HG02642 (cell line): ENCODE measurements around the gene ATP4B.

Experiments used
- ATAC-seq: cut with Tn5 transposase; IDR thresholded peaks from one replicate; pipeline ENCODE4 v1.9.1; 2021; ENCODE audit warnings: mild to moderate bottlenecking; ENCODE audit not compliant: unreplicated experiment, poor library complexity

ATP4B gene

GRCh38 chr13:113611996-113612395, 46.0 kb downstream of the ATP4B start:
- no peak for ATAC-seq

GRCh38 chr13:113610266-113610665, 47.7 kb downstream of the ATP4B start:
- ATAC-seq, result no peak

DNA sequence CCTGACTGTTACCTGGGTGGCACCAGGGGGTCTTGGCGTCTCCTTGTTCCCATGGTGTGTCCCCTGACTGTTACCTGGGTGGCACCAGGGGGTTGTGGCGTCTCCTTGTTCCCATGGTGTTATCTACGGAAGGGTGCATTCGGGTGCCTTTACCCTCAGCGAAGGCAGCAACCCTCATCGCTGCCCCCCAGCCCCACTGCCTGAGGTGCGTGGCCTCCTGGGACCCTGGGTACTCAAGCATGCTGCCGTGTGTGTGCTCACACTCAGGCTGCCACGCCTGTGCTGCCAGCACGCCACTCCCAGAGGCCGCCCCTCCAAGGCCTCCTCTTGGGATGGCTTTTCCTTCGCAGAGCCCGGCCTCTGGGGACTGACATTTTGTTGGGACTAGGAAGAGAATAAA, 48.4 kb downstream of the ATP4B start:
- ATAC-seq, result no peak

DNA sequence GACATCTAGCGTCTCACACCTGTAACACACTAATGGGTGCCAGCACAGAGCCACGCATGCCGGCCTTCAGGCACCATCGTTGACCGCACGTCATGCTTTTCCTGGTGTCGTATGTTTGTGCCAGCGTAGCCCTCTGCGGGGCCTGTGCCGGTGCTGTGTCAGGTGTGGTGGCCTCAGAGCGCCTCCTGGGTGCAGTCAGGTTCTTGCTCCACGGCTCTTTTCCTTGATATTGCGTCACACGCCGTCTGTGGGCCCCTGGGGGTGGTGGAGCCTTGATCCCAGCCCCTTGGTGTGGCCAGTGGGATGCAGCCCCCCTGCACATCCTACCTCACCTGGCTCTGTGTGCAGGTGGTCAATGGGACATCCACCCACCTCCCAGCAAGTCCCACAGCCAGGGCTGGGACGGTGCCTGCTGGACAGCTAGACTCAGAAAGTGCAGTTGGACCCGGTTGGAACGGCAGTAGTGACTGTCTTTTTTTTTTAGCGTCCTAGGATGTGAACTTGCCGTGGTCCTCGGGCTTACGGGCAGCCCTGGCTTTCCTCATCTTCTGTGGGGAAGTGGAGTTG, 48.9 kb downstream of the ATP4B start:
- ATAC-seq, result no peak

DNA sequence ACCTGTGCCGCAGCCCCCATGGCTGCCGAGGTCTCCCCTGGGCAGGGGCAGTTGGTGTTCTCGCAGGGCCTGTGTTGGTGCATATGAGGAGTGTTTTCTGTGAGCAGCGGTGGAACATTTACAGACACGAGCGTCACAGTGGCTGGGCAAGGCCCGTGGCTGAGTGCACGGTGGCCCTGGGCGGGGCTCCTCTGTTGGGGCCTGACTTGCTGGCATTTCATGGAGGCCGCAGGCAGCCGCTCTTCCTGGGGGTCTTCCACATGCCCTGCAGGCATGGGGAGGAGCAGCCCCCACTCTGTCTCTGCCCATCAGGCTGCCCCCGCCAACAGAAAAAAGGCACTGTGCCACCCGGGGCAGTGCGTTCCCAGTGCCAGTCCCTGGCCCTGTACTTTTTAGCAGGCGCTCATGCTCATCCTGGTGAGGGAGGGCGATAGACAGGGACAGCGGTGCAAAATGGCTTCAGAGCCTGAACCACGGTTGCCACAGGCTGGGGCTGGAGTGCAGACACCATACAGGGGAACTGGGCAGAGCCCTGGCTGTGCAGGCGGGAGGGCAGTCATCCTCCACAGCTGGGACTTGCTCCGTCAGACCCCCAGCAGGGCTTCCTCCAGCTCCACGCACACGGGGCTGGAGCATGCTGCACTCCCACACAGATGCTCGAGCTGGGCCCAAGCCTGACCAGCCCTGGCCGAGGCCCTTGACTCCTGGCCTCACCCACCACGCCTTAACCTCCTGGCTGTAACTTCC, 49.9 kb downstream of the ATP4B start:
- ATAC-seq, result no peak

GRCh38 chr13:113607056-113607888, 50.7 kb downstream of the ATP4B start:
- ATAC-seq, result no peak

GRCh38 chr13:113605866-113606438, 52.0 kb downstream of the ATP4B start:
- ATAC-seq, result no peak

- ATAC-seq, result no peak
Observed at GRCh38 chr13:113605461-113605860, 52.5 kb downstream of the ATP4B start.

GRCh38 chr13:113604186-113604585, 53.8 kb downstream of the ATP4B start:
- ATAC-seq, result no peak

DNA sequence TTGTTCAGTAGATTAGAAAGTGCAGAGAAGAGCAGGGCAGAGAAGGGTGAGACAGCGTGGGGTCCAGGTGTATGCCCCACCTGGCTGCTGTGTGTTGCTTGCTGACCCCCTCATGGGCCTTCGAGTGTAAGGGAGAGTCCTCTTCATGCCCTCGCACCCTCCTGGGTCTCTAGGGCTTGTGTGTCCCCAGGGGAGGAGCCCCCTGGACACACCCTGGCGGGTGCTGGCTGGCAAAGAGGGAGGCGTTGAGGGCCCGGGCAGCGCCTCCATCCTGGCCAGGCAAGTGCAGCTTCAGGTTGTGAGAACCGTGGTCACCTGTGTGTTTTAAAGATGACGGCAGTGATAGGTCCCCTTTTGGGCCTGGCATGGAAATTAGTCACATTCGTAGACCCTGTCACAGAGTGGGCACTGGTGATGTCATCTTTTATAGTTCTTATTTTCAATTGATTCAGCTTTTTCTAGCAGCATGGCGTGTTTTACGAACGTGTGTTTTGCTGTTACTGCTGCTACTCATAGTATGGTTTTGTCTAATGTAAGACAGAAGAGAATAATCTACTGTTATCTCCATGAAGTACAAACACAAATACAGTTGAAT, 54.8 kb downstream of the ATP4B start:
- no peak for ATAC-seq

- no peak for ATAC-seq
Observed at GRCh38 chr13:113602291-113602988, 55.6 kb downstream of the ATP4B start.

GRCh38 chr13:113601166-113602070, 56.6 kb downstream of the ATP4B start:
- no peak for ATAC-seq

GRCh38 chr13:113599391-113599790, 58.6 kb downstream of the ATP4B start:
- ATAC-seq, result no peak
